ENCODE data around the gene UCK2.

UCK2 gene

DNA sequence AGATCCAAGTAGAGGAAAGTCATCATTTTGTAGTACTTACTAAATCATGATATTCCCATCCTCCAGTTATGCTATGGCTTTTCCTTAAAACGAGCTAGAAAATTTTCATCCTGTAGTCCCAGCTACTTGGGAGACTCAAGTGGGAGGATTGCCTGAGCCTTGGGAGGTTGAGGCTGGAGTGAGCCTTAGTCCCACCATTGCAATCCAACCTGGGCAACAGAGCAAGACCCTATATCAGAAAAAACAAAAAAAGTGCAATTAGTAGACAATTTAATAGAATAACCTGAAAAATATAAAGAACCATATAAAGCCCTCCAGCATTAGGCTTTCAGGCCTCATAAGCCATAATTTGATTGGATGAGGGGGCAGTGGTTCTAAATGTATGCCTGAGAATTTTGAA lies 6.8 kb downstream of the UCK2 start:
- no peak for DNase-seq (ENCODE audit: low read depth in 1 of 2, low spot score in 1 of 2)

DNA sequence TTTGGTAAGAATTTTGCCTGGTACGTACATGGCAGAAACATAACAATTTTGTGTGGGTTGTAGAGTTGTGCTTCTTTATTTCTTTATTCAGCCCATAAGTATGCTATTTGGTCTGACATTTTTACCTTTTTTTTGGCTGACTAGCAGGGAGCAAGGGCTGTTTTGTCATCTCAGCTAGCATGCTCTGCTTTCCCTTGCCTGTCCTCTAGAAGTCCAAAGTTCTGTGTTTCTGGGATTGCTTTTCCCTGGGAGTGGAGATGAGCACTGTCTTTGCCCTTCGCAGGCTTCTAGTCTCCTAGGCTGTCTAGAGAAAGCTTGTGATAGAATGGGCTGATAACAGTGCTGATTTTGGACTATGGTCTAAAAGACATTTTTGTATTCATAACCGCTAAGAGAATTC lies 7.5 kb downstream of the UCK2 start:
- no peak for DNase-seq (ENCODE audit: low read depth in 1 of 2, low spot score in 1 of 2)

DNA sequence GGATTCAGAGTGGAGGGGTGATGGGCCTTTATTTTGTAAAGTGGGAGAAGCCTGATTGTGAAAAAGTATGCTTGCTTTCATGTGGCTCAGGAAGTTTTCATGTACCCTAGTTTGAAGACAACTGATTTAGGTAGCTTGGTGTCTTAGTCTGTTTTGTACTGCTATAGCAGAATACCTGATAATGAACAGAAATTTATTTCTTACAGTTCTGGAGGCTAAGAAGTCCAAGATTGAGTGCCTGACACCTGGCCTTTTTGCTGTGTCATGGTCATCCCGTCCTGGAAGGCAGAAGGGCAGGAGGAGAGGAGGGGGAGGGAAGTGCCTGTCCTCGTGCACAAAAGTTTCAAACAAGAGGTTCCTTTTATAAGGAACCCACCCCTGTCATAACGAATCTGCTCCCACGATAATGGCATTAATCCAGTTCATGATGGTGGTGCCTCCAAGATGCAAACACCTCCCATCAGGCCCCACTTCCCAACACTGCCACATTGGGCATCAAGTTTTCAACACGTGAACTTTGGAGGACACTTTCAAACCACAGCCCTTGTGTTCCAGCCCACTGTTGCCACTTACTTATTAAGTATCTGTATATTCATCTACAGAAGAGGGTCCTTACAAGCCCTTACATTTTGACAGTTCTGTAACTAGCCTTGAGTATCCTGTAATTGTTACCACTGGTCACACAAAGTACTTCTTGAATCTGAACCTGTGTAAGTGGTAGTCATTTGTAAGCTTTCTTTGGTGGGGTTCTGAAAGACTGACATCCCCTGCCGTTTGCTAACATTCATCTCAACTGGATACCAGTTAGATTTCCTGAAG lies 9.5 kb downstream of the UCK2 start:
- no peak for DNase-seq (ENCODE audit: low read depth in 1 of 2, low spot score in 1 of 2)

DNA sequence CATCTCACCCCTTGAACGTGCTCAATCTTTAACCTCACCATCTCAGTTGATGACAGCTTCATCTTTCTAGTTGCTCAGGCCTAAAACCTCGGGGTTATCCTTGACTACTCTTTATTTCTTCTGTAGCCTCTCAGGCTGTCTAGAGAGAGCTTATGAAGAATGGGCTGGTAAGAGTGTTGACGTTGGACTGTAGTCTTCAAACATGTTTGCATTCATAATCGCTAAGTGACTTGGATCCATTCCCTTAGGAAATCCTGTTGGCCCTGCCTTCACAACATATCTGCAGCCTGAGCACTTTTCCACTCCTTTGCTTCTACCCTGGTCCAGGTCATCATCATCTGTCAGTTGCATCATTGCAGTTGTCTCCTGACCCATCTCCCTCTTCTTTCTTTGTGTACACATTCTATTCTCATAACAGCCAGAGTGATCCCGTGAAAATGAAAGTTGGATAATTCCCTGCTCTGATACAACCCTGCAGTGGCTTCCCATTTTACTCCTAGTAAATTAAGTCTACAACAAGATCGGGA lies 10.5 kb downstream of the UCK2 start:
- no peak for DNase-seq (ENCODE audit: low read depth in 1 of 2, low spot score in 1 of 2)

DNA sequence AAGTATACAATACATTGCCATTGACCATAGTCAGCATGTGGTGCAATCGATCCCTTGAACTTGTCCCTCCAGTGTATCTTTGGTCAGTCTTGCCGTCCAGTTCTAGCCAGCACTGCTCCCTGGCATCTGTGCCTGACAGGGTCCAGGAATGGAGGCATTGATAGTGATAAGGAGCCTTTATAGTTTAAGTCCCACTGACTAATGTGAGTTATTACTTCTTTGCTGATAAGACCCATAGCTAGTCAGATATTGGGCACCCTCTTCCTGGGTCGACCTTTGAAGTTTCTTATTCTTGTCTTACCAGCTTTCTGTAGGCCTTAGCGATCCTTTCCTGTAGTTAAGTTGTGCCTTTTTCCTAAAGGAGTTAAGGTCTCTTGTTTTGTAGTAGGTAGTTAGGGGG lies 13.0 kb downstream of the UCK2 start:
- DNase-seq (ENCODE audit: low read depth in 1 of 2, low spot score in 1 of 2) = no peak

DNA sequence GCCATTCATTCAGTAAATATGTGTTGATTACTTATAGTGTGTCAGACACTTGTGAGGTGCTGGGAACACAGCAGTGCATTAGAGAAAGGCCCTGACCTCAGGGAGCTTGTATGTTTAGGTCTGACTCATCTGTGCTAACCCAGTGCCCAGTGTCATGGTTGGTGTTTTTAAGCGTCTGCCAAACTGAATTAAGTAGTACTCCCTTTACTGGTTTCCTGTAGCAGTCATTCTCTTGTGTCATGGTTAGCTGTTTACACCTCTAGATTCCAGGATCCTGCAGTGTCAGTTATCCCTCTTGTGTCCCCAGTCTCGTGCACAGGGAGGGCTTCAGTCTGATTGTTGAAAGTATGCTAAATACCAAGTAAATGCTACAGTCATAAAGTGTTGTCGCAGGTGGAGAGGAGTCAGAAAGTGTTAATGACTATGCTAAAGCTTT lies 14.2 kb downstream of the UCK2 start:
- no peak for DNase-seq (ENCODE audit: low read depth in 1 of 2, low spot score in 1 of 2)

DNA sequence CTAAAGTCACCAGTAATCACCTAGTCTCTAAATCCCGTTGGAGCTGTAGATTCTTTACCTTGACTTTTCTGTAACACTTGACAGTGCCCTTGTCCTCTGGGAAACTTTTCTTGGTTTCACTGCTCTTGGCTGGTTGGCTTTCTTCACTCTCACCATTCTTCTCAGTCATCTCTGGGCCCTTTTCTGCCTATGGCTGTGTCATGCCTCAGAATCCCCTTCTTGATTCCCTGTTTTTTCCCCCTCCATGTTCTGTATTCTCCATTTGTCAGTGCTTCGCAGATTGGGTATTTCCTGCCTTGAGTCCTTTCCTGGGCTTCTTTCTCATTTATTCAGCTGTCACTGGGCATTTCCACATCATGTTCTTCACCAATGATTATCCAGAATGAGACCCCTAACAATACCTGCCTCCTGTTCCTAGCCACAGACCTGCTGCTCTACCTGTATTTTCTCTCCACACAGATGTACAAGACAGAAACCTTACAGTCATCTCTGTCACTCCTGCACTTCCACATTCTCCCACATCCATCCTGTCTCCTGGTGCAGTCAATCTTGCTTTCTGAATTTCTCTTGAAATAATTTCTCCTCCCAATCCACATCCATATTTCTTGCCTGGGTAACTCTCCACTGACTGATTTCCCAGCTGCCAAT lies 14.7 kb downstream of the UCK2 start:
- DNase-seq (ENCODE audit: low read depth in 1 of 2, low spot score in 1 of 2) = no peak

DNA sequence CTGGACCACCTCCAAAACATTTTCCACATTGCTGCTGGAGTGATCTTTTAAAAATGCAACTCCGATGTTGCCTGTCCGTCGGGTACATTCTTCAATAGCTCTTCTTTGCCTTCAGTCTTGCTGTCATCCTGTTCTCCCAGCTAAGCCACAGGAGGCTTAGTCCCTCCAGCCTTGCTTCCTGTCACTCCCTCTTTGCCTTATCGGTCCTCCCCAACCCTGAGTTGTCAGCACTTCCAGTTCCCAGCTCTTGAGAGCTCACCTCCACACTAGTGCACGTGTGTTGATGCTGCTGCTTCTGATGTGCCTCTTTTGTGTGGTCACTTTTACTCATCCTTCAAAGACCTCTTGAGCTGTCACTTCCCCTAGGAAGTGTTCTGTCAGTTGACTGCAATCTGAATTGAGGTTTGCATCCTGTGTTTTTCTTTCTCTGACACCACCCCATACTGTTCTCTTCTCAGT lies 15.3 kb downstream of the UCK2 start:
- no peak for DNase-seq (ENCODE audit: low read depth in 1 of 2, low spot score in 1 of 2)

DNA sequence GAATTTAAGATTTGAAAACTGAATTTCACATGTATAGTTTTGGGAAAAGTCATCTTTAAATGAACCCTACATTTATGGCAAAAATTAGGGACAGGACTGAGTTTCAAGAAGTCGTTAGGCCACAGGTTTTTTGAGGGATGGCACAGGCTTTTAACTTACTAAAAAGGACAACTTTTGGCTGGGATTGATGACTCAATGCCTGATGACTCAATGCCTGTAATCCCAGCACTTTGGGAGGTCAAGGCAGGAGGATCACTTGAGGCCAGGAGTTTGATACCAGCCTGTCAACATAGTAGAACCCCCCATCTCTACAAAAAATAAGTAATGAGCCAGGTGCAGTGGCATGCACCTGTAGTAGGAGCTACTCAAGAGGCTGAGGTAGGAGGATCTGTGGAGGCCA lies 15.9 kb downstream of the UCK2 start:
- no peak for DNase-seq (ENCODE audit: low read depth in 1 of 2, low spot score in 1 of 2)

DNA sequence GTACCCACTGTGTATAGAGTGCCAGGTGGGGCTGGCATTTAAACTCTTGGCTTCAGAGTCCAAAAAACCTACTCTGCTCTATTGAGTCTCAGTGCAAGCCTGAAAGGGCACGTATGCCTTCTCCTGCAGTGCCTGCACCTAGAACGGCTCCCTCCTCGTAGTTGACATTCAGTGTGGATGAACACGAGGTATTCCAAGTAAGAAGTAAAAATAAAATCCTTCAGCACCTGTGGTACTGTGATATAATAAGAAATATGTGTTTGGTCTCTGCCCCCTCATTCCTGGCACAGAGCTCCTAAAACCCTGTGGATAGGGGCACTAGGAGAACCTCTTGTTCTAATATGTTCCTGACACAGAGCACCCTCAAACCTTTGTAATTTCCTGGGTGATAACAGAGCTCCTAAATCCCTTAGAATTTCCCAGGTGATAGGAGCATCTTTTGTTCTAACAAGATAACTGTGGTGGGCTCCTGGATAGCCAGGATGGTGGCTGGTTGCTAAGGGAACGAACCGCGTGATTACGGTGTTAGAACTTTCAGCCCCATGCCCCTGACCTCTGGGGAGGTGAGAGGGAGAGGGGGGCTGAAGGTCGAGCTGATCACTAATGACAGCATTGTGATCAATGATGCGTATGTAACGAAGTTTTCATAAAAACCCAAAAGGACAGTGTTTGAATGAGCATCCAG lies 16.8 kb downstream of the UCK2 start:
- no peak for DNase-seq (ENCODE audit: low read depth in 1 of 2, low spot score in 1 of 2)

DNA sequence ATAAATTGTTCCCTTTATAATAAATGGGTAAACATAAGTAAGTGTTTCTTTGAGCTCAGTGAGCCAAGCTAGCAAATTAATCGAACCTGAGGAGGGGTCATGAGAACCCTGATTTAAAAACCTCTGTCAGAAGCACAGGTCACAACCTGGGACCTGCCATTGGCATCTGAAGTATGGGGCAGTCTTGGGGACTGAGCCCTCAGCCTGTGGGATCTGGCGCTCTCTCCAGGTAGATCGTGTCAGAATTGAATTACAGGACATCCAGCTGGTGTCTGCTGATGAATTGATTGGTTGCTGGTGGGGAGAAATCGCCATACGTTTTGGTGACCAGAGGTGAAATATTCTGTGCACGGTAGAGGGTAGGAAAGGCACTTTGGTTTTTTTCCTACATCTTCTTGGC lies 17.5 kb downstream of the UCK2 start:
- DNase-seq (ENCODE audit: low read depth in 1 of 2, low spot score in 1 of 2) = no peak

DNA sequence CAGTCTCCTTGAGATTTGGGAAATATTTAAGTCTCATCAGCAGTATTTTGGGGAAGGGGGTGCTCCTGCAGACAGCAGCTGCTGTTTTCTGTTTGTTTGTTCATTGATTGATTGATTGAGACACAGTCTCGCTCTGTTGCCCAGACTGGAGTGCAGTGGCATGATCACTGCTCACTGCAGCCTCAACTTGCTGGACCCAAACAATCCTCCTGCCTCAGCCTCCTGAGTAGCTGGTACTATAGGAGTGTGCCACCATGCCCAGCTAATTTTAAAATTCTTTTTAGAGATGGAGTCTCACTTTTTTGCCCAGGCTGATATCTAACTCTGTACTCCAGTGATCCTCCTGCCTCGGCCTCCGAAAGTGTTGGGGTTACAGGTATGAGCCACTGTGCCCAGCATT lies 18.2 kb downstream of the UCK2 start:
- DNase-seq (ENCODE audit: low read depth in 1 of 2, low spot score in 1 of 2) = no peak

DNA sequence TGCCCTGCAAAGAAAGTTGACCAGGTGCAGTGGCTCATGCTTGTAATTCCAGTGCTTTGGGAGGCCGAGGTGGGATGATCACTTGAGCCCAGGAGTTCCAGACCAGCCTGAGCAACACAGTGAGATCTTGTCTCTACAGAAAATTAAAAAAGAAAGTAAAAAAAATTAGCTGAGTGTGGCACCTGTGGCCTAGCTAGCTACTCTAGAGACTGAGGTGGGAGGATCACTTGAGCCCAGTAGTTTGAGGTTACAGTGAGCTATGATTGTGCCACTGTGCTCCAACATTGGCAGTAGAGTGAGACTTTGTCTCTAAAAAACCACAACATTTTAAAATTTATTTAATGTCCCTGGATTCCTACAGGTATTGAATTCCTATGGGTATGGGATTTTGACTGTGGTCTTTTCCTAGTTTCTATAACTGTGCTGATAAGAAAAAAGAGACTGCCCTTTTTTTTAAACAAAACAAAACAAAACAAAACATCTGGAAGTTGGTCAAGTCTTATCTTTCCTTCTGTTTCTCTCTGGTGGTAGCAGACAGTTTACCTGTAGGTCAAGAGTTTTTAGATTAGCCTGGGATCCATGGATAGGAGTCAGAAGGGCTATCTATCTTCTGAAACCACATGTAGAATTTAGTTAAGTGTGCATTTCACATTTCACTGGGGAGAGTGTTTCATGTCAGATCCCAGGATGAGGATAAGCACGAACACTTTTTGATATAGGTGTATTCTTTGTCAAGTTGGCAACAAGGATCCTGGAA lies 18.8 kb downstream of the UCK2 start:
- DNase-seq (ENCODE audit: low read depth in 1 of 2, low spot score in 1 of 2) = no peak

DNA sequence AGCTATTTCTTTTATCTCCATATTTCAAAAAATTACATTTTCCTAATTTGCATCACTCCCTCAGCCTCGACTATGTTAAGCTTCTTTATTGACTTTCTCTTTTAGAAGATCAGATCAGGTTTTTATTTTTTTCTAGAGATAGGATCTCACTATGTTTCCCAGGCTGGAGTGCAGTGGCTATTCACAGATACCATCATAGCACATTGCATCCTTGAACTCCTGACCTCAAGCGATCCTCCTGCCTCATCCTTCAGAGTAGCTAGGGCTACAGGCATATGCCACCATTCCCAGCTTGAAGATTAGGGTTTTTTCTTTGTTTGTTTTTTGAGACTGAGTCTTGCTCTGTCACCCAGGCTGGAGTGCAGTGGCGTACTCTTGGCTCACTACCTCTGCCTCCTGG lies 20.1 kb downstream of the UCK2 start:
- DNase-seq (ENCODE audit: low read depth in 1 of 2, low spot score in 1 of 2) = no peak

DNA sequence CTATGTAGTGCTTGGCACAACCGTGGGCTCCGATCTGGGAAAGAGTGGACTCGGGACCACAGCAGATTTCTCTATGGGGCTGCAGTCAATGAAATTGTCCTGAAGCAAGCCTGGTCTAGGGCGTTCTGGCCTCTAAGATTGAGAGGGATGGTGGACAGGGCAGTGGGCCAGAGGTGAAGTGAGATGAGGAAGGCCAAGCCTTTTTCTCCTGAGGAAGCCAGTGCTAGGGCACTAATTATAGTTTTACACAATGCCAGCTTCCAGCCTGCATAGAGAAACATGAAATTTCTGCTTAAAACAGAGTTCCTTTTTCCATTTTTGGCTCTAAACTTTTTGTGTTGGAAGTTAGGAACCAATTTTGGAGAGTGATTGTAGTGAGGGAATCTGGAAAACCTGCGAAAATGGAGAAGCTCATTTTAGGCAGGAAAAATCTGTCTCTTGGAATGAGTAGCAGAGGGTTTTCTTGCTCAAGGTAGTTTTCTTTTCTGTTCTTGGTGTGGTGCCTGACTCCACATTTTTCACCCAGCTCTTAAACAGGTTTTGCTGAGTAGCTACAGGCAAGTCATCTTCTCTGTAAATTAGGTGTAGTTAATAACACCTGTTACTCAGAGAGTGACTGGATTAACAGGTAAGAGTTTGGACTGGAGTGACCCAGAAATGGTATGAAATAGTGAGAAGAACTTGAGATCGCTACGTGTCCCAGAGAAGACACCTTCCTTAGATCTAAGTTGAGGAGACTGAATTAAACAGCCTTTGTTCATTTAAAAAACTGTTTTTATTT lies 22.1 kb downstream of the UCK2 start:
- no peak for DNase-seq (ENCODE audit: low read depth in 1 of 2, low spot score in 1 of 2)

DNA sequence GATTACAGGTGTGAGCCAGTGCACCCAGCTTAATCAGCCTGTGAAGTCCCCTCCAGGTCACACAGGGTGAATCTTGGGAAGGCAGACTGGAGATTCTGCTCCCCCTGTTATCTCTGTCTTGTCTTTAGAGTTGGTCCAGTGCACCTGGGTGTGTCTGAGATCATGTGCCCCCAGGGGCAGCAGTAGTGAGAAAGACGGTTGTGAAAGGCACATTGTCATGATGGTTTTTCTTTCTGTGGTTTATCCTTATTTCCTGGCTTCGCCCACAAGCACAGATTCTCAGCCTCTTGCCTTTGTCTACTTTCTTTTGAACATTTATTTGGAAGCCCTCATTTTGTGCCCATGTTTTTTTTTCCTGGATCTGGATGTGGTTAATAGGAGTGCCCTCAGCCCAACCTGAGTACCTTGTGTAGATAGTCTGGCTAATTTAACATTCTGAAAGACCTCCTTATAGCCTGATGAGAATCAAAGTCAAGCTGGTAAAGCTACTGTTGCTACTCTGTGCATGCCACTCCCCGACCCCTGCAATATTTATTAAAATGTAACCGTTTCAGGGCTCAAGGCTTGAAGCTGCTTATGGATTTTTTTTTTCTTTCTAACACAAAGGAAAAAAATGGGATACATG lies 23.7 kb downstream of the UCK2 start:
- no peak for DNase-seq (ENCODE audit: low read depth in 1 of 2, low spot score in 1 of 2)

DNA sequence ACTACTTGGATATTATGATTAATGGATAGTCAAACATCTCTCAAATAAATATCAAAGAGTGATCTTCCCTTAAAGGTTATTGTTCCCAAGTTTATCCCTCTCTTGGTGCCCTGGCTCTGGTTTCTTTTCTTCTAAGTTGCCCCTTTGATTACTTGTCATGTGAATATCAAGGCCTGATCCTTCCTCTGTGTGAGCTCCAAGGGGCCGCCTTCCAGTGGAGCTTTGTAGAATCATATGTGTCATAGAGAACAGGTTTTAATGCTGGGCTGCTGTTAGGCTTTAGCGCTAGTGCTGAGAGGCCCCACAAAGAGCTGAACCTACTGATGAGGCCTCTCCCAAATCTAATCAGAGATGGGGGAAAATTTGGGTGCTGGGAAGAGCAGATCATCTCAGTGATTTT lies 25.5 kb downstream of the UCK2 start:
- DNase-seq (ENCODE audit: low read depth in 1 of 2, low spot score in 1 of 2) = no peak

DNA sequence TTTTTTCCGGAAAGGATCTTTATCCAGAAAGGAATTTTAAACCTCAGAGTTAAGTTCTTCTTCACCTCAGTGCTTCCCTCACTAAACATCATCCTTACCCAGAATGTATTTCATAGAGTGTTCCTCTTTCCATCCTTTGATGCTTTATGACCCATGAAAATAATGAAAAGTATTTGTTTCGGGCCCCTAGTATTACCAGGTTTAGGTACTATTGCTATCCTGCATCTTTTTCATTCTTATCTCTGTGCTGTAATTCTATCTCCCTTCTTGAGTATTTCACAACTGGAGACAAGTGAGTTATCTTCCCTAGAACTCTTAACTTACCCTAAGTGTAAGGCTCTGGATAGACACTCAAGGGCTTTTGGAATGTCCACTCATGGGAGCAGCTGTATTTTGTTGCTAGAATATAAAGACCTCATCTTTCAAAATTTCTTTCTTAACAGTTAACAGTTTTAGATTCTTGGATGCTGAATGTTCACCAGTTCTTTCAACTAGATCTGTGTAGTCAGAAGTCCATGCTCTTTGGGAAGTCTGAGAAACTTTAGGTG lies 26.2 kb downstream of the UCK2 start:
- no peak for DNase-seq (ENCODE audit: low read depth in 1 of 2, low spot score in 1 of 2)

DNA sequence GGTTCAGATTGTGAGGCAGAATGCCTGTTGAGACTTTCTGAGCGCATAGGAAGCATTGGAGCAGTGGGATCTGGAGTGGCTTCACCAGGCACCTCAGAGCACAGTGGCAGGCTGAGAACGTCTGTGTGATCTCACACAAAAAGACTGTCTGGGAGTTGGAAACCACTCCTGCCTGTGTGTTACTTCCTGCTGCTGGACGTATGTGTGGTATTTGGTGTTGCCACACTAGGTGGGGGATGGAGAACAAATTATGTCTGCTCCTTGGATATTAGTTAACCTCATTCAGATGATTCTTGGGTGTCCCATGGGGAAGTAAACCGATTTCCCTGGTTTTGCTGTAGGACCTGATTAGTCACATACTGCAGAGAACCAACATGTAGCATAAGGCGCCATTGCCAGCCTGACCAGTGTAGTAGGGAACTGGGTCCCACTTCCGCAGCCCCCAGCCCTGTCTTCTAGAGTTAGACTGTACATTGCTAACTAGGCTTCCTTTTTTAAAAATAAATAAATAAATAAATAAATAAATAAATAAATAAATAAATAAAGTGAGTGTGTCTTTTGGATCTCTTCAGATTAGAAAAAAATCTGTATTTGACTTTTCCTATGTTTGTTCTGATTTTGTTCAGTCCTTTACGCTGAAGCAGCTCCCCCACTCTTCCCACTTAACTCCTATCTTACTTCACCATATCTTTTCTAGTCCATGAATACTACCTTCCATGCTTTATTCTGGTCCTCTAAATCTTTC lies 26.9 kb downstream of the UCK2 start:
- DNase-seq (ENCODE audit: low read depth in 1 of 2, low spot score in 1 of 2) = no peak
